Measurements from ENCODE around the gene NDRG3. TPM values are rescaled to one million over a fixed set of nuclear protein-coding genes. Genes with fewer than 3 reads are reported as not detected.

The NDRG3 gene
- total RNA-seq, 2 experiments from 2014 or later = 19.2 to 19.3 TPM

DNA sequence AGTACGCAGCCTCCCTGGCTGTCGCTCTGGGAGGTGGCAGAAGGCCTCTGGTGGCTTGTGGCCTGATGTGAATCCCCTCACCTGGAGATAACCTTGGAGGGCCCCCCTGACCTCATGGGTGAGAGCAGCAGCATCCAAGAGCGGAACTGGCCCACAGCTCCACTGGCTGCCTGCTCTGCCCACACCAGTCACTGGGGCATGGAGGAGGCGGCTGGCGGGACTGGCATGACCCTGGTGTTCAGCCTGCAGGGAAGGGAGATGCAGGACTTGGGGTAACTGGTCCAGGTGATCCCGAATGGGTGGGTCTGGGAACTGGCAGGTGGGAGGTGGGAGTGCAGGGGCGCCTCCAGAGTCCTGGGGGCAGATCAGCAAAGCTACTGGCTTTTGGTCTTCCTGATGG is 38.2 kb upstream of the NDRG3 start:
- Mint-ChIP-seq H3K9me3 (no peaks in the 10 kb centered on the region), H3K4me3 (no peak overlapping the region), H3K36me3 (ENCODE audit: low read depth) (no peaks in the 10 kb centered on the region), H3K4me1 (ENCODE audit: low read depth) (no peaks in the 10 kb centered on the region), H3K27ac (no peak overlapping the region), H3K27me3 (no peaks in the 10 kb centered on the region)
- DNase-seq (no peak), ATAC-seq (no peak)
- TF ChIP-seq CTCF (IDR thresholded peaks at IDR 0.05) = no peak
- POLR2A ChIA-PET = interaction anchor here (0.8 kb wide), 1 partner anchor 9 kb away, joined by 3 read pairs; no protein-coding TSS in a partner anchor
- intact Hi-C loops (cut with micrococcal nuclease) = no loop called here
- CTCF ChIA-PET = interaction anchor here (1.2 kb wide), 2 partner anchors 10 to 53 kb away, joined by 4 to 9 read pairs; partner anchors contain the start of gene DSN1

DNA sequence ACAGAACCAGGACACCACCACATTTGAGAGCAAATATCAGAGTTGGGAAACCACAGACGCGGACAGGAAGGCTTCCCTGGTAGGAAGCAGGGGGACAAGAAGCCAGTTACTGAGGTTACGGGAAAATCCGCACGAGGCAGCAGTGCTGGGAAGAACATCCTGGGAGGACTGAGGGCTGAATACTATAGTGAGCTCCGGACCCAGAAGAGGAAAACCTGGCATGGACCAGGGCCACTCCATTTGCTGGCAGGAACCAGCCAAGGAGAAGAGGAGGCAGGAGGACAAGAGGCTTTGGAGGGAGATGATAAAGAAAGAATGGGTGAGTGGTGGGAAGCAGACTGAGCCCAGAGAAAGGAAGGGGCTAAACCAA is 33.8 kb upstream of the NDRG3 start:
- intact Hi-C loops (cut with micrococcal nuclease) = no loop called here
- Mint-ChIP-seq H3K4me3 (no peak overlapping the region), H3K36me3 (ENCODE audit: low read depth) (no peaks in the 10 kb centered on the region), H3K4me1 (ENCODE audit: low read depth) (no peaks in the 10 kb centered on the region), H3K9me3 (no peaks in the 10 kb centered on the region), H3K27ac (no peak overlapping the region), H3K27me3 (no peaks in the 10 kb centered on the region)
- CTCF ChIA-PET = no interaction called here
- POLR2A ChIA-PET = no interaction called here
- no peak for TF ChIP-seq CTCF (IDR thresholded peaks at IDR 0.05)
- no peak for ATAC-seq
- DNase-seq = no peak

GRCh38 chr20:36778831-36779655 is 33.2 kb upstream of the NDRG3 start:
- DNase-seq (no peak), ATAC-seq (no peak)
- ChIA-PET CTCF (interaction anchor here (1.6 kb wide), 1 partner anchor 29 kb away, joined by 6 read pairs; no protein-coding TSS in a partner anchor), POLR2A (no interaction called here)
- no peak for TF ChIP-seq CTCF (IDR thresholded peaks at IDR 0.05)
- H3K27ac Mint-ChIP-seq = no peak overlapping the region
- H3K27me3 Mint-ChIP-seq = no peaks in the 10 kb centered on the region
- intact Hi-C loops (cut with micrococcal nuclease) = no loop called here
- no peaks in the 10 kb centered on the region for H3K9me3 Mint-ChIP-seq
- no peak overlapping the region for H3K4me3 Mint-ChIP-seq
- H3K4me1 Mint-ChIP-seq (ENCODE audit: low read depth) = no peaks in the 10 kb centered on the region
- H3K36me3 Mint-ChIP-seq (ENCODE audit: low read depth) = no peaks in the 10 kb centered on the region

GRCh38 chr20:36777576-36777975 is 31.7 kb upstream of the NDRG3 start:
- H3K27ac Mint-ChIP-seq = no peak overlapping the region
- no peaks in the 10 kb centered on the region for H3K27me3 Mint-ChIP-seq
- ChIA-PET POLR2A (no interaction called here), CTCF (interaction anchor here (1.4 to 1.6 kb wide), 3 partner anchors 31 to 109 kb away, joined by 4 to 6 read pairs (median 4); no protein-coding TSS in a partner anchor)
- no peak for ATAC-seq
- intact Hi-C loops (cut with micrococcal nuclease) = no loop called here
- H3K36me3 Mint-ChIP-seq (ENCODE audit: low read depth) = no peaks in the 10 kb centered on the region
- no peak for TF ChIP-seq CTCF (IDR thresholded peaks at IDR 0.05)
- H3K4me3 Mint-ChIP-seq = no peak overlapping the region
- H3K4me1 Mint-ChIP-seq (ENCODE audit: low read depth) = peaks cover 4% of the 10 kb centered on the region
- H3K9me3 Mint-ChIP-seq = no peaks in the 10 kb centered on the region
- DNase-seq = no peak

DNA sequence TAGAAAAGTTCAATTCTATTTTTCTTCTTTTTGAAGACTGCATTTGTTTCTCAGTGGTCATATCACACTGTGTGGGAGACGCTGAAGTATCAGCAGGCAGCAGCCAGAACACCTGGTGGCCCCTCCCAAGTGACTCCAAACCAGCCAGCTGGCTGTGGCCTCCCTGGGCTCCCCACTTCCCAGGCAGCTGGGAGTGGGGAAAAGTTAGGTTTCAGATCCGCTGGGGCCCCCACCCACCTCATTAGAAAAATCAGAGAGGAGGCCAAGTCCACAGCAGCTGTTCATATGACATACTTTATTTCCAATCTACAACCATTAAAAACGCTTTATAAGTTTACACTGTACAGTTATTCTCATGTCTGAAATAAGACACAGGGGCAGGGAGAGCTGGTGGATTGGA is 31.3 kb upstream of the NDRG3 start:
- TF ChIP-seq CTCF (IDR thresholded peaks at IDR 0.05) = no peak
- no peaks in the 10 kb centered on the region for H3K36me3 Mint-ChIP-seq (ENCODE audit: low read depth)
- ChIA-PET CTCF (interaction anchor here (0.8 to 1.4 kb wide), 4 partner anchors 44 to 111 kb away, joined by 3 to 4 read pairs (median 4); no protein-coding TSS in a partner anchor), POLR2A (interaction anchor here (0.6 kb wide), 1 partner anchor 9 kb away, joined by 3 read pairs; no protein-coding TSS in a partner anchor)
- no peak for DNase-seq
- H3K27ac Mint-ChIP-seq = no peak overlapping the region
- no peaks in the 10 kb centered on the region for H3K27me3 Mint-ChIP-seq
- H3K9me3 Mint-ChIP-seq = no peaks in the 10 kb centered on the region
- no peak overlapping the region for H3K4me3 Mint-ChIP-seq
- no peak for ATAC-seq
- H3K4me1 Mint-ChIP-seq (ENCODE audit: low read depth) = peaks cover 6% of the 10 kb centered on the region
- intact Hi-C loops (cut with micrococcal nuclease) = no loop called here
